Astrocyte (in vitro differentiated cells and primary cell): ENCODE measurements around the gene DDX18. TPM values are rescaled to one million over a fixed set of nuclear protein-coding genes. Genes with fewer than 3 reads are reported as not detected.

ENCODE experiments used
- DNase-seq: peaks from one replicate; pipeline ENCODE4 v3.0.0-alpha.2; 2010; ENCODE audit warnings: low read depth
- FAIRE-seq: peaks from 2 replicates; lab custom pipeline; 2011; peaks lifted over from hg19 to GRCh38; lab: Jason Lieb, UNC
- H2AFZ ChIP-seq: 2 replicates; pipeline ENCODE4 v1.6.0; 2012; ENCODE audit warnings: low read depth, low read length, inconsistent platforms
- H3K27ac ChIP-seq: 2 replicates; pipeline ENCODE4 v1.5.1; 2011; ENCODE audit warnings: low read depth, low read length, inconsistent platforms
- H3K27me3 ChIP-seq: 2 replicates; pipeline ENCODE4 v1.6.0; 2011; ENCODE audit warnings: low read length, inconsistent platforms; ENCODE audit not compliant: insufficient read depth
- H3K36me3 ChIP-seq: 2 replicates; pipeline ENCODE4 v1.5.1; 2011; ENCODE audit warnings: low read length, inconsistent platforms; ENCODE audit not compliant: insufficient read depth
- H3K4me1 ChIP-seq: 2 replicates; pipeline ENCODE4 v1.5.1; 2011; ENCODE audit warnings: low read length, inconsistent platforms; ENCODE audit not compliant: insufficient read depth
- H3K4me2 ChIP-seq: 2 replicates; pipeline ENCODE4 v1.6.0; 2012; ENCODE audit warnings: low read length, inconsistent platforms
- H3K4me3 ChIP-seq: 2 replicates; pipeline ENCODE4 v1.5.1; 2011; ENCODE audit warnings: low read depth, mild to moderate bottlenecking, low read length, inconsistent platforms; ENCODE audit not compliant: insufficient read depth
- H3K79me2 ChIP-seq: 2 replicates; pipeline ENCODE4 v1.6.0; 2012; ENCODE audit warnings: mild to moderate bottlenecking, low read length, inconsistent platforms; ENCODE audit not compliant: insufficient read depth
- H3K9ac ChIP-seq: 2 replicates; pipeline ENCODE4 v1.6.0; 2012; ENCODE audit warnings: mild to moderate bottlenecking, low read length, inconsistent platforms
- H3K9me3 ChIP-seq: 2 replicates; pipeline ENCODE4 v1.5.1; 2012; ENCODE audit warnings: low read depth, mild to moderate bottlenecking, low read length, inconsistent platforms; ENCODE audit not compliant: insufficient read depth
- H4K20me1 ChIP-seq: 2 replicates; pipeline ENCODE4 v1.6.0; 2012; ENCODE audit warnings: low read length, inconsistent platforms; ENCODE audit not compliant: insufficient read depth
- H3K27ac Mint-ChIP-seq: one replicate; pipeline ENCODE4 v1.8.0; 2021; ENCODE audit warnings: mild to moderate bottlenecking, mixed read lengths; ENCODE audit not compliant: unreplicated experiment
- H3K27me3 Mint-ChIP-seq: one replicate; pipeline ENCODE4 v1.8.0; 2021; ENCODE audit warnings: low read depth, mixed read lengths; ENCODE audit not compliant: unreplicated experiment
- H3K36me3 Mint-ChIP-seq: one replicate; pipeline ENCODE4 v1.8.0; 2021; ENCODE audit warnings: low read depth, mixed read lengths; ENCODE audit not compliant: unreplicated experiment
- H3K4me1 Mint-ChIP-seq: one replicate; pipeline ENCODE4 v1.8.0; 2021; ENCODE audit warnings: low read depth, mixed read lengths; ENCODE audit not compliant: unreplicated experiment
- H3K4me3 Mint-ChIP-seq: one replicate; pipeline ENCODE4 v1.8.0; 2021; ENCODE audit warnings: mild to moderate bottlenecking, moderate library complexity, mixed read lengths; ENCODE audit not compliant: unreplicated experiment
- H3K9me3 Mint-ChIP-seq: one replicate; pipeline ENCODE4 v1.8.0; 2021; ENCODE audit warnings: mild to moderate bottlenecking, mixed read lengths; ENCODE audit not compliant: unreplicated experiment
- CTCF ChIP-seq: IDR thresholded peaks from 2 replicates; pipeline ENCODE4 v1.5.1; 2011; ENCODE audit warnings: low read depth, mild to moderate bottlenecking, inconsistent platforms, low read length, moderate library complexity; ENCODE audit not compliant: insufficient read depth
- EZH2 ChIP-seq: IDR thresholded peaks from 2 replicates; pipeline ENCODE4 v1.6.1; 2012; ENCODE audit warnings: mild to moderate bottlenecking, low read length, inconsistent platforms; ENCODE audit not compliant: insufficient read depth
- total RNA-seq: library from RNA; stranded (reverse); gene quantifications from 2 replicates; pipeline ENCODE4 v1.2.1, GENCODE V29; 2021

Gene DDX18
- total RNA-seq, 1 donor from 2014 or later = 72.6 TPM

GRCh38 chr2:117854610-117855009 lies 40.1 kb downstream of the DDX18 start:
- H3K27ac Mint-ChIP-seq = no peak overlapping the region
- FAIRE-seq = no peak
- no peaks in the 10 kb centered on the region for H3K79me2 ChIP-seq

GRCh38 chr2:117855886-117856285 lies 41.4 kb downstream of the DDX18 start:
- peaks cover under 1% of the 10 kb centered on the region for H3K27me3 Mint-ChIP-seq
- H3K27ac ChIP-seq = peak overlapping the region; percentile 50

More at GRCh38 chr2:117854610-117855009, 40.1 kb downstream of the DDX18 start:
- peaks cover 14% of the 10 kb centered on the region for H3K4me1 ChIP-seq
- peaks cover 13% of the 10 kb centered on the region for H3K27me3 ChIP-seq
- H3K4me3 ChIP-seq = no peak overlapping the region
- peaks cover 10% of the 10 kb centered on the region for H3K4me1 Mint-ChIP-seq
- no peak overlapping the region for H3K9ac ChIP-seq
- H2AFZ ChIP-seq = no peak overlapping the region
- peaks cover 4% of the 10 kb centered on the region for H3K9me3 ChIP-seq
- no peak for DNase-seq
- H3K36me3 Mint-ChIP-seq = no peaks in the 10 kb centered on the region
- H3K9me3 Mint-ChIP-seq = peaks cover 3% of the 10 kb centered on the region
- no peak overlapping the region for H3K4me2 ChIP-seq
- TF ChIP-seq CTCF (no peak), EZH2 (no peak)
- no peak overlapping the region for H3K4me3 Mint-ChIP-seq
- H4K20me1 ChIP-seq = no peaks in the 10 kb centered on the region
- H3K27me3 Mint-ChIP-seq = peaks cover 11% of the 10 kb centered on the region
- no peaks in the 10 kb centered on the region for H3K36me3 ChIP-seq
- no peak overlapping the region for H3K27ac ChIP-seq

More at GRCh38 chr2:117855886-117856285, 41.4 kb downstream of the DDX18 start:
- Mint-ChIP-seq H3K4me1 (peaks cover 10% of the 10 kb centered on the region), H3K36me3 (no peaks in the 10 kb centered on the region), H3K27ac (no peak overlapping the region), H3K4me3 (no peak overlapping the region), H3K9me3 (peaks cover 3% of the 10 kb centered on the region)
- no peak overlapping the region for H3K4me3 ChIP-seq
- H3K9me3 ChIP-seq = peaks cover 10% of the 10 kb centered on the region
- peaks cover 6% of the 10 kb centered on the region for H3K27me3 ChIP-seq
- FAIRE-seq (no peak), DNase-seq (no peak)
- H3K36me3 ChIP-seq = no peaks in the 10 kb centered on the region
- TF ChIP-seq CTCF (no peak), EZH2 (no peak)
- H4K20me1 ChIP-seq = no peaks in the 10 kb centered on the region
- peak overlapping the region; percentile 26 for H3K9ac ChIP-seq
- peak overlapping the region; percentile 72 for H3K4me2 ChIP-seq
- no peaks in the 10 kb centered on the region for H3K79me2 ChIP-seq
- peaks cover 14% of the 10 kb centered on the region for H3K4me1 ChIP-seq
- H2AFZ ChIP-seq = peak overlapping the region; percentile 24
